ENCODE results near the gene ZCCHC7.
A peak's percentile ranks its signal among the peaks of the same experiment; 100 is the strongest.
"Not testable (repeated sequence)": the region's sequence is repeated elsewhere in the genome, so short reads cannot be mapped to it uniquely, and the experiment has no call there.

Gene ZCCHC7

GRCh38 chr9:37290366-37290939 lies 170.1 kb downstream of the ZCCHC7 start:
- Histone ChIP-seq H3K79me2 (ENCODE audit: insufficient read depth, low read length) (peaks cover 2% of the 10 kb centered on the region; the same call in 1 of the 2 replicates), H3K9me3 (ENCODE audit: insufficient read depth, low read length, severe bottlenecking) (no peaks in the 10 kb centered on the region), H3K9ac (ENCODE audit: low read depth, low read length) (no peak overlapping the region), H3K36me3 (ENCODE audit: insufficient read depth, low read length) (no peaks in the 10 kb centered on the region), H4K20me1 (ENCODE audit: insufficient read depth, low read length) (peaks cover 3% of the 10 kb centered on the region; the same call in 1 of the 2 replicates), H2AFZ (ENCODE audit: low read depth, low read length) (no peak overlapping the region), H3K27me3 (ENCODE audit: insufficient read depth, low read length, poor library complexity) (no peaks in the 10 kb centered on the region), H3K4me2 (ENCODE audit: insufficient read depth, low read length) (no peak overlapping the region), H3K4me3 (ENCODE audit: low read depth in 1 of 2, low read length in 2 of 2) (no peak overlapping the region), H3K27ac (ENCODE audit: low read length) (no peak overlapping the region), H3K4me1 (ENCODE audit: insufficient read depth, low read length) (peaks cover 45% of the 10 kb centered on the region)
- no peak for ATAC-seq (ENCODE audit: insufficient read depth, low read depth)
- no peak for DNase-seq
- TF ChIP-seq EZH2 (IDR thresholded peaks at IDR 0.05; ENCODE audit: borderline replicate concordance, low read depth, low read length, severe bottlenecking) (no peak), CTCF (IDR thresholded peaks at IDR 0.05; ENCODE audit: borderline replicate concordance, extremely low read depth, low read length, poor library complexity, severe bottlenecking) (no peak)

- no peak for ATAC-seq (ENCODE audit: insufficient read depth, low read depth)
- no peak overlapping the region for H3K27ac ChIP-seq (ENCODE audit: low read length)
- H3K27me3 ChIP-seq (ENCODE audit: insufficient read depth, low read length, poor library complexity), result no peaks in the 10 kb centered on the region
- H3K4me3 ChIP-seq (ENCODE audit: low read depth in 1 of 2, low read length in 2 of 2), result no peak overlapping the region
- no peaks in the 10 kb centered on the region for H3K9me3 ChIP-seq (ENCODE audit: insufficient read depth, low read length, severe bottlenecking)
- H3K4me2 ChIP-seq (ENCODE audit: insufficient read depth, low read length), result no peak overlapping the region
- peaks cover 3% of the 10 kb centered on the region; the same call in 1 of the 2 replicates for H4K20me1 ChIP-seq (ENCODE audit: insufficient read depth, low read length)
- no peak overlapping the region for H3K9ac ChIP-seq (ENCODE audit: low read depth, low read length)
- no peak overlapping the region for H2AFZ ChIP-seq (ENCODE audit: low read depth, low read length)
- TF ChIP-seq CTCF (IDR thresholded peaks at IDR 0.05; ENCODE audit: borderline replicate concordance, extremely low read depth, low read length, poor library complexity, severe bottlenecking), result no peak
- no peak for TF ChIP-seq EZH2 (IDR thresholded peaks at IDR 0.05; ENCODE audit: borderline replicate concordance, low read depth, low read length, severe bottlenecking)
- peaks cover 50% of the 10 kb centered on the region for H3K4me1 ChIP-seq (ENCODE audit: insufficient read depth, low read length)
- no peak for DNase-seq
- H3K36me3 ChIP-seq (ENCODE audit: insufficient read depth, low read length), result no peaks in the 10 kb centered on the region
- H3K79me2 ChIP-seq (ENCODE audit: insufficient read depth, low read length), result peaks cover 2% of the 10 kb centered on the region; the same call in 1 of the 2 replicates
Observed at GRCh38 chr9:37290940-37291485, 170.6 kb downstream of the ZCCHC7 start.

GRCh38 chr9:37291612-37292238 lies 171.4 kb downstream of the ZCCHC7 start:
- not testable (repeated sequence) for H3K27me3 ChIP-seq (ENCODE audit: insufficient read depth, low read length, poor library complexity); DNase-seq; H2AFZ ChIP-seq (ENCODE audit: low read depth, low read length); H3K4me3 ChIP-seq (ENCODE audit: low read depth in 1 of 2, low read length in 2 of 2); H3K9ac ChIP-seq (ENCODE audit: low read depth, low read length); ATAC-seq (ENCODE audit: insufficient read depth, low read depth); H3K4me2 ChIP-seq (ENCODE audit: insufficient read depth, low read length); H3K36me3 ChIP-seq (ENCODE audit: insufficient read depth, low read length); H4K20me1 ChIP-seq (ENCODE audit: insufficient read depth, low read length); H3K79me2 ChIP-seq (ENCODE audit: insufficient read depth, low read length); H3K9me3 ChIP-seq (ENCODE audit: insufficient read depth, low read length, severe bottlenecking); H3K27ac ChIP-seq (ENCODE audit: low read length)
- peaks cover 56% of the 10 kb centered on the region for H3K4me1 ChIP-seq (ENCODE audit: insufficient read depth, low read length)

- Histone ChIP-seq H2AFZ (ENCODE audit: low read depth, low read length) (no peak overlapping the region), H3K4me2 (ENCODE audit: insufficient read depth, low read length) (peak overlapping the region; percentile 38; the same call in 1 of the 2 replicates), H3K36me3 (ENCODE audit: insufficient read depth, low read length) (no peaks in the 10 kb centered on the region), H3K9ac (ENCODE audit: low read depth, low read length) (no peak overlapping the region), H3K4me1 (ENCODE audit: insufficient read depth, low read length) (peaks cover 56% of the 10 kb centered on the region), H3K27ac (ENCODE audit: low read length) (peak overlapping the region; percentile 71), H3K4me3 (ENCODE audit: low read depth in 1 of 2, low read length in 2 of 2) (no peak overlapping the region), H3K79me2 (ENCODE audit: insufficient read depth, low read length) (peaks cover 9% of the 10 kb centered on the region), H3K27me3 (ENCODE audit: insufficient read depth, low read length, poor library complexity) (no peaks in the 10 kb centered on the region), H3K9me3 (ENCODE audit: insufficient read depth, low read length, severe bottlenecking) (no peaks in the 10 kb centered on the region), H4K20me1 (ENCODE audit: insufficient read depth, low read length) (peaks cover 8% of the 10 kb centered on the region; the same call in 1 of the 2 replicates)
- TF ChIP-seq CTCF (IDR thresholded peaks at IDR 0.05; ENCODE audit: borderline replicate concordance, extremely low read depth, low read length, poor library complexity, severe bottlenecking) (no peak), EZH2 (IDR thresholded peaks at IDR 0.05; ENCODE audit: borderline replicate concordance, low read depth, low read length, severe bottlenecking) (no peak)
- ATAC-seq (ENCODE audit: insufficient read depth, low read depth) (no peak), DNase-seq (no peak)
Observed at GRCh38 chr9:37292896-37293295, 172.5 kb downstream of the ZCCHC7 start.

Data from DND-41 (cell line).